ENCODE measurements around the gene GIMAP7. TPM values are rescaled to one million over a fixed set of nuclear protein-coding genes. Genes with fewer than 3 reads are reported as not detected.
"Not testable (repeated sequence)": the region's sequence is repeated elsewhere in the genome, so short reads cannot be mapped to it uniquely, and the experiment has no call there.

Gene GIMAP7
- total RNA-seq, 2 donors from 2014 or later = 25.0 to 26.0 TPM

- no peak for ATAC-seq
- DNase-seq = no peak
- intact Hi-C loops (cut with DNase I) = no loop called here
Measured at GRCh38 chr7:150503581-150503980, 11.1 kb upstream of the GIMAP7 start.

GRCh38 chr7:150507947-150508602 is 6.6 kb upstream of the GIMAP7 start:
- ATAC-seq (no peak), DNase-seq (no peak)
- intact Hi-C loops (cut with DNase I) = no loop called here

- intact Hi-C loops (cut with DNase I) = loop anchor here in 1 of 2 donors (10.0 kb wide), 1 partner anchor 56 kb away; the partner anchor contains the start of gene GIMAP8
- DNase-seq = no peak
- ATAC-seq = no peak
Measured at GRCh38 chr7:150511048-150511447, 3.6 kb upstream of the GIMAP7 start.

- intact Hi-C loops (cut with DNase I) = loop anchor here in 1 of 2 donors (10.0 kb wide), 1 partner anchor 59 kb away; the partner anchor contains the start of gene GIMAP8
- ATAC-seq = no peak
- DNase-seq = no peak
Measured at GRCh38 chr7:150513758-150514157, 914 bp upstream of the GIMAP7 start.

- intact Hi-C loops (cut with DNase I) = loop anchor here in 1 of 2 donors (10.0 kb wide), 1 partner anchor 61 kb away; the partner anchor contains the start of gene GIMAP8
- peak; percentile 45 to 50 for ATAC-seq
- no peak for DNase-seq
Measured at GRCh38 chr7:150515248-150516147, 826 bp downstream of the GIMAP7 start.

GRCh38 chr7:150516956-150517745 is 2.5 kb downstream of the GIMAP7 start:
- intact Hi-C loops (cut with DNase I) = loop anchor here in 1 of 2 donors (10.0 kb wide), 1 partner anchor 62 kb away; the partner anchor contains the start of gene GIMAP8
- ATAC-seq (no peak), DNase-seq (no peak)

GRCh38 chr7:150519310-150519709 is 4.6 kb downstream of the GIMAP7 start:
- ATAC-seq (no peak), DNase-seq (no peak)
- intact Hi-C loops (cut with DNase I) = loop anchor here in 1 of 2 donors (10.0 kb wide), 1 partner anchor 65 kb away; the partner anchor contains the start of gene GIMAP8

- intact Hi-C loops (cut with DNase I) = no loop called here
- ATAC-seq (no peak), DNase-seq (no peak)
Measured at GRCh38 chr7:150520145-150520544, 5.5 kb downstream of the GIMAP7 start.

- ATAC-seq; intact Hi-C loops (cut with DNase I); DNase-seq: not testable (repeated sequence)
Measured at GRCh38 chr7:150522931-150523330, 8.3 kb downstream of the GIMAP7 start.

- intact Hi-C loops (cut with DNase I) = no loop called here
- DNase-seq (no peak), ATAC-seq (no peak)
Measured at GRCh38 chr7:150524018-150524417, 9.3 kb downstream of the GIMAP7 start.

- no peak for DNase-seq
- no peak for ATAC-seq
- intact Hi-C loops (cut with DNase I) = no loop called here
Measured at GRCh38 chr7:150531704-150532103, 17.0 kb downstream of the GIMAP7 start.

GRCh38 chr7:150538259-150538658 is 23.6 kb downstream of the GIMAP7 start:
- intact Hi-C loops (cut with DNase I) = no loop called here
- ATAC-seq = no peak
- DNase-seq = no peak

- no peak for DNase-seq
- intact Hi-C loops (cut with DNase I) = no loop called here
- no peak for ATAC-seq
Measured at GRCh38 chr7:150553163-150553562, 38.5 kb downstream of the GIMAP7 start.

- DNase-seq (no peak), ATAC-seq (peak; percentile 61 to 74)
- intact Hi-C loops (cut with DNase I) = no loop called here
Measured at GRCh38 chr7:150556521-150557138, 42.0 kb downstream of the GIMAP7 start.

- ATAC-seq (no peak), DNase-seq (no peak)
- intact Hi-C loops (cut with DNase I) = no loop called here
Measured at GRCh38 chr7:150560486-150560885, 45.8 kb downstream of the GIMAP7 start.

- intact Hi-C loops (cut with DNase I) = no loop called here
- no peak for ATAC-seq
- no peak for DNase-seq
Measured at GRCh38 chr7:150562919-150563318, 48.2 kb downstream of the GIMAP7 start.

- ATAC-seq = no peak
- no peak for DNase-seq
- intact Hi-C loops (cut with DNase I) = no loop called here
Measured at GRCh38 chr7:150564006-150564405, 49.3 kb downstream of the GIMAP7 start.

GRCh38 chr7:150564566-150564965 is 49.9 kb downstream of the GIMAP7 start:
- intact Hi-C loops (cut with DNase I) = no loop called here
- DNase-seq = no peak
- no peak for ATAC-seq

GRCh38 chr7:150565239-150565638 is 50.6 kb downstream of the GIMAP7 start:
- DNase-seq (no peak), ATAC-seq (no peak)
- intact Hi-C loops (cut with DNase I) = loop anchor here in 1 of 2 donors (5.0 kb wide), 1 partner anchor 113 kb away; the partner anchor contains the start of gene GIMAP8

Measured in left cardiac atrium (tissue), 4 donors.